ENCODE measurements around the gene RPH3AL.

The RPH3AL gene

DNA sequence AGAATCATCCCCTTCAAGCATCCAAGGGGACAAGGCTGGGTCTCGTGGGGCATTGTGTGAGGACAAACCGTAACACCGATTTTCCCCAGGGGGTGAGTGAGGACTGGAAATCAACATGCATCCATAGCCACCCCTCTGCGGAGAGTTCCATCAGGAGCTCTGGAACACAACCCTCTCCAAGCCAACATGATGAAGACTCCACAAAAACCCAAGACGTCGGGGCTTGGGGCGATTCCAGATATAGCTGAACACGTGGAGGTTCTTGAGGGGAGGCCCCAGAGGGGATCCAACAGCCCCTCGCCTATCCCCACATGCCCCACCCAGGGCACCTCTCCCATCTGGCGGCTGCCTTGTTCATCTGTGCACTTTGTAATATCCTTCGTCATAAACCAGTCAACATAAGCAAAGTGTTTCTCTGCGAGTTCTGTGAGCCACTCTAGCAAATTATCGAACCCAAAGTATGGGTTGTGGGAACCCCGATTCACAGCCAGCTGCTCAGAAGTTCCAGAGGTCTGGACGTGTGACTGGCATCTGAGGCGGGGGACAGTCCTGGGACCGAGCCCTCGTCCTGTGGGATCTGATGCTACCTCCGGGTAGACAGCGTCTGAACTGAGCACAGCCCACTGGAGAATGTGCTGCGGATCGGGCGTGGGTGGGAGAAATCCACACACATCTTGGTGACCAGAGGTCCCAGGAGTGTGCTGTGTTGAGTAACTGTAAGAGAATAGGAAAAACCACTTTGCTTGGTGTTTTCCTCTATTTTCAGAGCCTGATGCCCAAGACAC is 55.5 kb downstream of the RPH3AL start:
- peaks cover 7% of the 10 kb centered on the region for H3K27me3 ChIP-seq (ENCODE audit: insufficient read depth, low read length)
- no peak overlapping the region for H3K4me3 ChIP-seq (ENCODE audit: low read depth, low read length)
- no peaks in the 10 kb centered on the region for H3K4me1 ChIP-seq (ENCODE audit: control insufficient read depth, insufficient read depth, low read length, unreplicated experiment)
- H3K27ac ChIP-seq (ENCODE audit: low read depth, low read length): no peak overlapping the region
- no peak overlapping the region for H2AFZ ChIP-seq (ENCODE audit: low read length, unreplicated experiment)
- no peaks in the 10 kb centered on the region for H3K79me2 ChIP-seq (ENCODE audit: control insufficient read depth, insufficient read depth, low read length, unreplicated experiment)
- H3K36me3 ChIP-seq (ENCODE audit: insufficient read depth, low read length): no peaks in the 10 kb centered on the region

- Histone ChIP-seq H3K79me2 (ENCODE audit: control insufficient read depth, insufficient read depth, low read length, unreplicated experiment) (no peaks in the 10 kb centered on the region), H3K36me3 (ENCODE audit: insufficient read depth, low read length) (no peaks in the 10 kb centered on the region), H3K27ac (ENCODE audit: low read depth, low read length) (no peak overlapping the region), H3K4me1 (ENCODE audit: control insufficient read depth, insufficient read depth, low read length, unreplicated experiment) (no peaks in the 10 kb centered on the region), H3K4me3 (ENCODE audit: low read depth, low read length) (no peak overlapping the region), H3K27me3 (ENCODE audit: insufficient read depth, low read length) (peaks cover 7% of the 10 kb centered on the region), H2AFZ (ENCODE audit: low read length, unreplicated experiment) (no peak overlapping the region)
Measured at GRCh38 chr17:296379-296778, 56.2 kb downstream of the RPH3AL start.

DNA sequence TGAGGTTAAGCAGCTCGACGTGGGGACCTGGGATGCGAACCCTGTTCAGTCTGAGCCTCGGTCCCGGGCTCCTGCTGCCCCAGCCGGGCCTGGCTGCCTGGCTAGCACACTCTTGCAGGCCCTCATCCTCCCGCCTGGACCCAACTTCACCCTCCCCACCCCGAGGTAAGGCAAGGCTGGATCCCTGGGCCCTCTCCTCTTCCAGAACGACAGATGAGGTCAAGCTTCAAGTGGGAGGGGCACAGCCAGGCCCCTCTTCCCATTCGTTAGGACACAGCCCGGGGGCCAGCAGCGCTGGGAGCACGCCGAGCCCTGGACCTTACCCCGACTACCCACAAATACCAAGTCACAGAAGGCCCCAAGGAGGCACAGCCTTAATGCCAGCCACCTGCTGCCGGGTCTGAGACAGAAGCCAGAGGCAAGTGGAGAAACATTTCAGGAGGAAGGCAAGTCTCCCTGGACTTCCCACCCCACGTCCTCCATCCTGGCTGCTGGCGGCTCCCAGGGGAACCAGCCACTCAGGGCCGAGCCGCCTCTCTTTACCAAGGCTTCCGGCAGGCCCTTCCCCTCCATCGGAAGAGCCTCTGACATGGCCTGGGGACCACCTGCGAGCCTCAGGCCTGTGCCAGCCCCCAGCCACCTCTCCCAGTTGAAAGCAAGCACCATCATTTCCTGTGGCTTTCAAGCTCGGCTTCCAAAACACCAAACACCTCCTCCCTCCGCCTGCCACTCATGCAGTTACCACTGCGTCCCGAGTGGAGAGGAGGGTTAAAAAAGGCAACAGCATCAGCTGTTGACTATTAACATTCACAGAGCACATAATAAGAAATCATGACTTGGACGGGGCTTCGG is 59.9 kb downstream of the RPH3AL start:
- no peak overlapping the region for H3K27ac ChIP-seq (ENCODE audit: low read depth, low read length)
- H2AFZ ChIP-seq (ENCODE audit: low read length, unreplicated experiment): no peak overlapping the region
- peaks cover 4% of the 10 kb centered on the region for H3K27me3 ChIP-seq (ENCODE audit: insufficient read depth, low read length)
- no peaks in the 10 kb centered on the region for H3K36me3 ChIP-seq (ENCODE audit: insufficient read depth, low read length)
- H3K4me1 ChIP-seq (ENCODE audit: control insufficient read depth, insufficient read depth, low read length, unreplicated experiment): no peaks in the 10 kb centered on the region
- H3K4me3 ChIP-seq (ENCODE audit: low read depth, low read length): no peak overlapping the region
- no peaks in the 10 kb centered on the region for H3K79me2 ChIP-seq (ENCODE audit: control insufficient read depth, insufficient read depth, low read length, unreplicated experiment)

- H3K4me3 ChIP-seq (ENCODE audit: low read depth, low read length): no peak overlapping the region
- H3K27me3 ChIP-seq (ENCODE audit: insufficient read depth, low read length): no peaks in the 10 kb centered on the region
- no peak overlapping the region for H3K27ac ChIP-seq (ENCODE audit: low read depth, low read length)
- H3K36me3 ChIP-seq (ENCODE audit: insufficient read depth, low read length): no peaks in the 10 kb centered on the region
- no peak overlapping the region for H2AFZ ChIP-seq (ENCODE audit: low read length, unreplicated experiment)
- H3K4me1 ChIP-seq (ENCODE audit: control insufficient read depth, insufficient read depth, low read length, unreplicated experiment): no peaks in the 10 kb centered on the region
- H3K79me2 ChIP-seq (ENCODE audit: control insufficient read depth, insufficient read depth, low read length, unreplicated experiment): no peaks in the 10 kb centered on the region
Measured at GRCh38 chr17:292016-292415, 60.6 kb downstream of the RPH3AL start.

GRCh38 chr17:291587-291986 is 61.0 kb downstream of the RPH3AL start:
- H3K27ac ChIP-seq (ENCODE audit: low read depth, low read length): no peak overlapping the region
- H3K4me3 ChIP-seq (ENCODE audit: low read depth, low read length): no peak overlapping the region
- H3K27me3 ChIP-seq (ENCODE audit: insufficient read depth, low read length): no peaks in the 10 kb centered on the region
- no peaks in the 10 kb centered on the region for H3K79me2 ChIP-seq (ENCODE audit: control insufficient read depth, insufficient read depth, low read length, unreplicated experiment)
- no peaks in the 10 kb centered on the region for H3K4me1 ChIP-seq (ENCODE audit: control insufficient read depth, insufficient read depth, low read length, unreplicated experiment)
- H2AFZ ChIP-seq (ENCODE audit: low read length, unreplicated experiment): no peak overlapping the region
- H3K36me3 ChIP-seq (ENCODE audit: insufficient read depth, low read length): no peaks in the 10 kb centered on the region

- no peaks in the 10 kb centered on the region for H3K4me1 ChIP-seq (ENCODE audit: control insufficient read depth, insufficient read depth, low read length, unreplicated experiment)
- no peaks in the 10 kb centered on the region for H3K27me3 ChIP-seq (ENCODE audit: insufficient read depth, low read length)
- no peak overlapping the region for H3K4me3 ChIP-seq (ENCODE audit: low read depth, low read length)
- no peaks in the 10 kb centered on the region for H3K79me2 ChIP-seq (ENCODE audit: control insufficient read depth, insufficient read depth, low read length, unreplicated experiment)
- no peaks in the 10 kb centered on the region for H3K36me3 ChIP-seq (ENCODE audit: insufficient read depth, low read length)
- H3K27ac ChIP-seq (ENCODE audit: low read depth, low read length): no peak overlapping the region
- H2AFZ ChIP-seq (ENCODE audit: low read length, unreplicated experiment): no peak overlapping the region
Measured at GRCh38 chr17:290626-291025, 62.0 kb downstream of the RPH3AL start.

DNA sequence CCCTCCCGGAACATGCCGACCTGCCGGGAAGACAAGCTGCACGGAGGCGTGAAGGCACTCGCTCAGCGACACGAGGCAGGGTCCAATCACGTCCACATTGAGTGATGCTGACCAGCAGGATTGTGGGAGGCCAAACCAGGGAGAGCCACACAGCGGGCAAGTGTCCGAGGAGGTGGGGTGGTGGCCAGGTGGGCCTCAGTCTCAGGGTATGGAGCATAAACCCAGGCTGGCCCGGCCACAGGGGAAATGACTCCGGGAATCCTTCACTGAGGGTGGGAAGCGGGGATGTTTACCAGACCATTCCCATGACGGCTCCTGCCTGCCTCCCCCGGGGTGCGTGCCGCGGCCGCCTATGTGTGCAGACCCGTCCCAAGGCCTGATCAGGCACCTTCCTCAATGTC is 62.5 kb downstream of the RPH3AL start:
- Histone ChIP-seq H2AFZ (ENCODE audit: low read length, unreplicated experiment) (no peak overlapping the region), H3K4me1 (ENCODE audit: control insufficient read depth, insufficient read depth, low read length, unreplicated experiment) (no peaks in the 10 kb centered on the region), H3K27ac (ENCODE audit: low read depth, low read length) (no peak overlapping the region), H3K4me3 (ENCODE audit: low read depth, low read length) (no peak overlapping the region), H3K36me3 (ENCODE audit: insufficient read depth, low read length) (no peaks in the 10 kb centered on the region), H3K79me2 (ENCODE audit: control insufficient read depth, insufficient read depth, low read length, unreplicated experiment) (no peaks in the 10 kb centered on the region), H3K27me3 (ENCODE audit: insufficient read depth, low read length) (no peaks in the 10 kb centered on the region)

- Histone ChIP-seq H3K27ac (ENCODE audit: low read depth, low read length) (no peak overlapping the region), H3K27me3 (ENCODE audit: insufficient read depth, low read length) (no peaks in the 10 kb centered on the region), H3K4me1 (ENCODE audit: control insufficient read depth, insufficient read depth, low read length, unreplicated experiment) (no peaks in the 10 kb centered on the region), H2AFZ (ENCODE audit: low read length, unreplicated experiment) (no peak overlapping the region), H3K36me3 (ENCODE audit: insufficient read depth, low read length) (no peaks in the 10 kb centered on the region), H3K4me3 (ENCODE audit: low read depth, low read length) (no peak overlapping the region), H3K79me2 (ENCODE audit: control insufficient read depth, insufficient read depth, low read length, unreplicated experiment) (no peaks in the 10 kb centered on the region)
Measured at GRCh38 chr17:289409-289808, 63.2 kb downstream of the RPH3AL start.

DNA sequence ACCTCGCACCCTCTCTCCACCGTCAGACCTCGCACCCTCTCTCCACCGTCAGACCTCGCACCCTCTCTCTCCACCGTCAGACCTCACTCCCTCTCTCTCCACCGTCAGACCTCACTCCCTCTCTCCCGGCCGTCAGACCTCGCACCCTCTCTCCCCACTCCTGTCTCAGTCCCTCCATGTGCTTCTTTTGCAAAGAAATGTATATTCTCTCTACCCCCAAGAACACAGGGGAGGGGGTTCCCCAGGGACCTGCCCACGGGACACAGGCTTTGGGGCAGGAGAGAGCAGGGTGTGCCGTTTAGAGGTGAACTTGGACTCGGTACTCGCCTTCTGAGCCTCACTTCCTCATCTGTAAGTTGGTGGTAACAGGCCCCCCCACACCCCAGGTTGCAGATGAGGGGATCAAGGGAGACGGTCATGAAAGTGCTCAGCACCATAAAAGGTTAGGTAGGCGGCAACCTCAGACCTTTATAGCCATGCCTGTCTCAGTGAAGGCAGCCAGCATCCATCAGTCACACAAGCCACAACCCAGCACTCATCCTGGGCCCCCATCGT is 63.7 kb downstream of the RPH3AL start:
- H3K27me3 ChIP-seq (ENCODE audit: insufficient read depth, low read length): no peaks in the 10 kb centered on the region

GRCh38 chr17:286571-286970 is 66.0 kb downstream of the RPH3AL start:
- no peaks in the 10 kb centered on the region for H3K79me2 ChIP-seq (ENCODE audit: control insufficient read depth, insufficient read depth, low read length, unreplicated experiment)
- H3K4me3 ChIP-seq (ENCODE audit: low read depth, low read length): no peak overlapping the region
- H2AFZ ChIP-seq (ENCODE audit: low read length, unreplicated experiment): no peak overlapping the region
- H3K36me3 ChIP-seq (ENCODE audit: insufficient read depth, low read length): no peaks in the 10 kb centered on the region
- H3K4me1 ChIP-seq (ENCODE audit: control insufficient read depth, insufficient read depth, low read length, unreplicated experiment): no peaks in the 10 kb centered on the region
- H3K27me3 ChIP-seq (ENCODE audit: insufficient read depth, low read length): no peaks in the 10 kb centered on the region
- H3K27ac ChIP-seq (ENCODE audit: low read depth, low read length): no peak overlapping the region

More for the DNA sequence above, 63.7 kb downstream of the RPH3AL start:
- no peak overlapping the region for H3K4me3 ChIP-seq (ENCODE audit: low read depth, low read length)
- no peaks in the 10 kb centered on the region for H3K79me2 ChIP-seq (ENCODE audit: control insufficient read depth, insufficient read depth, low read length, unreplicated experiment)
- no peaks in the 10 kb centered on the region for H3K36me3 ChIP-seq (ENCODE audit: insufficient read depth, low read length)
- no peak overlapping the region for H2AFZ ChIP-seq (ENCODE audit: low read length, unreplicated experiment)
- H3K27ac ChIP-seq (ENCODE audit: low read depth, low read length): no peak overlapping the region
- no peaks in the 10 kb centered on the region for H3K4me1 ChIP-seq (ENCODE audit: control insufficient read depth, insufficient read depth, low read length, unreplicated experiment)

Measured in ACC112 (cell line).